ENCODE data around the gene CNOT4. TPM values are rescaled to one million over a fixed set of nuclear protein-coding genes. Genes with fewer than 3 reads are reported as not detected.

CNOT4 gene
- total and polyA plus RNA-seq, 2 of the 4 experiments (the other 2 are of a cell fraction), result 7.0 to 8.1 TPM

GRCh38 chr7:135514856-135515255 is 5.0 kb upstream of the CNOT4 start:
- POLR2A ChIA-PET (ENCODE audit: unreplicated experiment), result no interaction called here
- Histone ChIP-seq H4K5ac (ENCODE audit: low read depth, low read length) (no peak overlapping the region), H2BK5ac (ENCODE audit: low read depth, low read length, poor library complexity, severe bottlenecking) (no peak overlapping the region), H3K9me1 (ENCODE audit: insufficient read depth, low read length) (no peaks in the 10 kb centered on the region), H3K14ac (replicated peaks; ENCODE audit: low read depth, low read length) (no peak overlapping the region), H3K79me1 (ENCODE audit: low read depth in 1 of 2, low read length in 2 of 2) (no peaks in the 10 kb centered on the region), H2AK5ac (ENCODE audit: low read depth, low read length) (no peak overlapping the region), H3K36me3 (ENCODE audit: control insufficient read depth, insufficient read depth, low read length) (no peaks in the 10 kb centered on the region), H3K18ac (ENCODE audit: low read depth, low read length) (no peak overlapping the region), H3K56ac (ENCODE audit: extremely low read depth, insufficient read depth, low read length) (no peak overlapping the region), H4K20me1 (ENCODE audit: insufficient read depth, low read length) (0 out of 2 replicates have a peak, but pooled peaks cover under 1% of the 10 kb centered on the region), H3K4me3 (ENCODE audit: insufficient read depth, low read depth, low read length) (no peak overlapping the region), H4K8ac (ENCODE audit: low read depth in 2 of 2, low read length in 2 of 2) (no peak overlapping the region), H2BK120ac (ENCODE audit: low read depth, low read length) (no peak overlapping the region), H3K4me1 (ENCODE audit: control insufficient read depth, insufficient read depth, low read length) (no peaks in the 10 kb centered on the region), H3K9me3 (ENCODE audit: control insufficient read depth, insufficient read depth, low read length) (no peaks in the 10 kb centered on the region), H3K27ac (ENCODE audit: insufficient read depth, low read length) (no peak overlapping the region), H3K4me2 (ENCODE audit: low read depth, low read length) (no peak overlapping the region), H3K4ac (ENCODE audit: low read depth, low read length) (no peak overlapping the region), H3K9ac (ENCODE audit: low read depth, low read length) (no peak overlapping the region), H3K23ac (ENCODE audit: low read depth, low read length) (no peak overlapping the region), H2AFZ (replicated peaks; ENCODE audit: low read length, poor library complexity) (no peak overlapping the region), H2BK20ac (ENCODE audit: low read depth, low read length) (no peak overlapping the region), H4K91ac (ENCODE audit: insufficient read depth, low read depth, low read length) (no peak overlapping the region), H3K27me3 (ENCODE audit: control insufficient read depth, insufficient read depth, low read length) (peaks cover 2% of the 10 kb centered on the region; the same call in 1 of the 2 replicates), H2AK9ac (replicated peaks; ENCODE audit: low read depth, low read length, poor library complexity) (no peak overlapping the region), H2BK15ac (ENCODE audit: low read depth, low read length) (no peak overlapping the region)
- ATAC-seq (ENCODE audit: low read depth) (no peak), DNase-seq (no peak)
- dilution Hi-C loops (cut with HindIII; ENCODE audit: low sequenced_read_pairs, unreplicated experiment), result no loop called here
- BruUV-seq (replicated peaks), result no TSS peak
- in situ Hi-C loops (cut with MboI; ENCODE audit: low sequenced_read_pairs), result no loop called here
- CTCF ChIA-PET, result interaction anchor here (1.1 kb wide), 1 partner anchor 130 kb away, joined by 3 read pairs; no protein-coding TSS in a partner anchor
- intact Hi-C loops (cut with micrococcal nuclease), result loop anchor here (5.0 kb wide), 1 partner anchor 303 kb away; the partner anchor contains the start of gene WDR91
- TF ChIP-seq USF2 (IDR thresholded peaks at IDR 0.05; ENCODE audit: low read depth, low read length), result no peak
- TF ChIP-seq SMC3 (IDR thresholded peaks at IDR 0.05; ENCODE audit: low read depth, low read length), result no peak
- no peak for TF ChIP-seq RFX5 (IDR thresholded peaks at IDR 0.05; ENCODE audit: low read depth, low read length)
- no peak for TF ChIP-seq CHD1 (IDR thresholded peaks at IDR 0.05; ENCODE audit: low read depth, low read length)
- WGBS, 2 experiments (ENCODE audit: extremely low coverage in 2 of 2, insufficient read length in 1 of 2), result no CpG with 5 or more reads among the region's 3 CpGs

All from IMR-90 (cell line).